Fibroblast of villous mesenchyme (primary cell): Measurements from ENCODE around the gene FGF14. TPM values are rescaled to one million over a fixed set of nuclear protein-coding genes. Genes with fewer than 3 reads are reported as not detected.
"Not testable (repeated sequence)": the region's sequence is repeated elsewhere in the genome, so short reads cannot be mapped to it uniquely, and the experiment has no call there.

Experiments
- DNase-seq: peaks from one replicate; pipeline ENCODE4 v3.0.0-alpha.2; 2010; ENCODE audit warnings: low read depth
- H3K4me3 ChIP-seq: 2 replicates; pipeline ENCODE4 v1.5.1; 2011; ENCODE audit warnings: low read depth, mild to moderate bottlenecking, low read length
- total RNA-seq: library from RNA; depleted of rRNA; stranded (reverse); fragments of >200 nt; gene quantifications from 2 replicates; pipeline ENCODE4 v1.2.3, GENCODE V29; 2012
- TF ChIP-seq, protein P1 (sequence below): IDR thresholded peaks from 2 replicates; pipeline ENCODE4 v1.5.1; 2012; ENCODE audit warnings: low read depth, mild to moderate bottlenecking, low read length; ENCODE audit not compliant: insufficient read depth

The FGF14 gene
- total RNA-seq, 1 donor = under 0.01 TPM

DNA sequence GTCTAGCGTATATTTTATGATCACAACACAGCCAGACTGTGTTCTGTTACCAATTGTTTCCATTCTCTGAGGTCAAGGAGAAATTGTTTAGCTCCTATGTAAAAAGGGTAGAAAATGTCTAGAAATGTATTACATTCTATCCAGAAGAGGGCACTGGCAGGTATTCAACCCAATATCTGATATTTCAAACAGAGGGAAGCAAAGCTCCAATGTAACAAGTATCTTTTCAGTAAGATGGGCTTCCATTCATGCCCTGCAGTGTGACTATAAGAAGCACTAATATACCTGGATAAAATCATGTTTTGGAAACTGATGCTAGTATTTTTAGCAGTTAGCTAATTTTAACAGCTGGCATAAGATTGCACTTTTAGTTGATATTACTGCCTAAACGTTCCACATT is 312.7 kb downstream of the FGF14 start:
- no peak for DNase-seq
- H3K4me3 ChIP-seq = no peak overlapping the region
- TF ChIP-seq, protein P1, sequence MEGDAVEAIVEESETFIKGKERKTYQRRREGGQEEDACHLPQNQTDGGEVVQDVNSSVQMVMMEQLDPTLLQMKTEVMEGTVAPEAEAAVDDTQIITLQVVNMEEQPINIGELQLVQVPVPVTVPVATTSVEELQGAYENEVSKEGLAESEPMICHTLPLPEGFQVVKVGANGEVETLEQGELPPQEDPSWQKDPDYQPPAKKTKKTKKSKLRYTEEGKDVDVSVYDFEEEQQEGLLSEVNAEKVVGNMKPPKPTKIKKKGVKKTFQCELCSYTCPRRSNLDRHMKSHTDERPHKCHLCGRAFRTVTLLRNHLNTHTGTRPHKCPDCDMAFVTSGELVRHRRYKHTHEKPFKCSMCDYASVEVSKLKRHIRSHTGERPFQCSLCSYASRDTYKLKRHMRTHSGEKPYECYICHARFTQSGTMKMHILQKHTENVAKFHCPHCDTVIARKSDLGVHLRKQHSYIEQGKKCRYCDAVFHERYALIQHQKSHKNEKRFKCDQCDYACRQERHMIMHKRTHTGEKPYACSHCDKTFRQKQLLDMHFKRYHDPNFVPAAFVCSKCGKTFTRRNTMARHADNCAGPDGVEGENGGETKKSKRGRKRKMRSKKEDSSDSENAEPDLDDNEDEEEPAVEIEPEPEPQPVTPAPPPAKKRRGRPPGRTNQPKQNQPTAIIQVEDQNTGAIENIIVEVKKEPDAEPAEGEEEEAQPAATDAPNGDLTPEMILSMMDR = peak; percentile 6

DNA sequence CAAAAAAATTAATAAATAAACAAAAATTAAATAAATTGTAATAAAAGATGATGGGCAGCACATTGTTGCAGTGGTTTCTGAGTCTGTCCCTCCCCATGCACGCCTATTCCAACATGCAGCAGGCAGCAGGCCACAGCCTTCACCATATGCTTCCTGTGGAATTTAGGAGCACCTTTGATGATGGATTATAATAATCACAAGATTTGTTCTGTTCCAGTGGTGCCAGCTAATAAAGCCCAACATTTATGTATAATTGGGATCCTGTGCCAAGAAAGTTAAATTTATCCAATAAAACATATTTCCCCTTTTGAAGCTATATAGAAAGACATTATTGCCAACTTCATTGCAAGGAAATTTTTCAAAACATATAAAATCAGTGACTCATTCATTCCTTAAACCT is 328.6 kb downstream of the FGF14 start:
- TF ChIP-seq, protein P1 = no peak
- no peak for DNase-seq
- H3K4me3 ChIP-seq = no peak overlapping the region

DNA sequence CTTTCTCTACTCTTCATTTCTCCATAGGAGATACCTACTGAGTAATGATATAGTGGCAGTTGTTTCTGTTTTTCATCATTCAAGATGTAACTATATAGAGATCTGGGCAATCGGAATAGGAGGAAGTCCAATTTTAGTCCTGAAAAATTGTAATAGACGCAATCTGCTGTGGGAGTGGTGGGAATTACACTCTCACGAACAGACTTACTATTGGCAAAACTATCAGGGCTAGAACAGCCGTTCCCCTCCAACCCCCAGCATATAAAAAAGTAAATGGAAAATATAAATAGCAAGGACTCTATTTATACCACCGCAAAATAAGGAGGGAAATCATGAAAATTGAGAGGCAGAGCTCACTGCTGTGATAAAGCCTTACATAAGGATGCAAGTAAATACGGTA is 330.1 kb downstream of the FGF14 start:
- TF ChIP-seq, protein P1 = no peak
- no peak for DNase-seq

DNA sequence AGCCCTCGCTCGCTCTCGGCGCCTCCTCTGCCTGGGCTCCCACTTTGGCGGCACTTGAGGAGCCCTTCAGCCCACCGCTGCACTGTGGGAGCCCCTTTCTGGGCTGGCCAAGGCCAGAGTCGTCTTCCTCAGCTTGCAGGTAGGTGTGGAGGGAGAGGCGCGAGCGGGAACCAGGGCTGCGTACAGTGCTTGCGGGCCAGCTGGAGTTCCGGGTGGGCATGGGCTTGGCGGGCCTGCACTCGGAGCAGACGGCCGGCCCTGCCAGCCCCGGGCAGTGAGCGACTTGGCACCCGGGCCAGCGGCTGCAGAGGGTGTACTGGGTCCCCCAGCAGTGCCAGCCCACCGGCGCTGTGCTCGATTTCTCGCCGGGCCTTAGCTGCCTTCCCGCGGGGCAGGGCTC is 333.5 kb downstream of the FGF14 start:
- not testable (repeated sequence) for DNase-seq, H3K4me3 ChIP-seq

More for the DNA sequence above, 330.1 kb downstream of the FGF14 start:
- H3K4me3 ChIP-seq = no peak overlapping the region

DNA sequence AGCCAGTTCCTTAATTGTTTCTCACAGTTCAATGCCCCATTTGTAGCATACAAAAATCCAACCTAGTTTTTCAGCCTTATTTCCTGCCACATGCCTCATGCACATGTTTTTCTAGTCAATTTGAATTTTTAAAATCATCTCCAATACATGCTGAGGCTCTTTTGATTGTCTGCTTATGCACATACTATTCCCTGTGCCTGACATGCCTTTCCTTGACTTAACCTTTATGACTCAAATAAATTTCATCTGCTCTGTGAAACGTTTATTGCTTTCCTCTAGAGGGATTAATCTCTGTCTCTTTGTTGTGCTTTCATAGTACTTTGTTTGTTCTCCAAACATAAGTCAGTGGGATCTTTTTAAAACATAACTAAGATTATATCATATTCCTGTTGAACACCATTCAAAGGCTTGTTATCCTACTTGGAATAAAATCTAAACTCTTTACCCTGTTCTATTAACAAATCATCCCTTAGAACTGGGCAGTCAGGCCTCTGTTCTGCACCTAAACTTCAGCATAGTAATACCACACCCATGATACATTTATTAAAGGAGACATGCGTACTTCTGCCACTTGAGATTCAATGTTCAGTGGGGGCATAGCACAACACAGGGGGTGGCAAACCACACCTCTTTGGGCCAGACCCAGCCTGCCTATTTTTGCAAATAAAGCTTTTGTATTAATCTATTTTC is 346.6 kb downstream of the FGF14 start:
- TF ChIP-seq, protein P1 = no peak
- H3K4me3 ChIP-seq = no peak overlapping the region
- DNase-seq = peak; percentile 1

DNA sequence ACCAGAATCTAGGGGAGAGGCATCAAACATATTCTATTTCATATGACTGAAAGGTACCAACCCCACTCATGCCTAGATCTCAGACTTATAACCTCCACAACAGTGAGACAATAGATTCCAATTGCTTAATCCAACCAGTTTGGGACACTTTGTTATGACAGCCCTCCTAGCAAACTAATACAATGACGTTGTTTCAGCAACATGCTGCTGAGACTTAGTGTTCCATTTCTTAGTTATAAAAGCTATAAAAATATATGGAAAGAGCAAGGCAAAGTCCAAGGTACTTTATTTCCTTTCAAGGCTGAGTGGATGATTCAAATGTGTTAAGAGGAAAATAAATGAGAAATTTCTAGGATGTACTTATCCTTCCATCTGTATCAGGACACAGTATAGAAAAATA is 352.0 kb downstream of the FGF14 start:
- TF ChIP-seq, protein P1 = no peak
- no peak for DNase-seq
- H3K4me3 ChIP-seq = no peak overlapping the region

DNA sequence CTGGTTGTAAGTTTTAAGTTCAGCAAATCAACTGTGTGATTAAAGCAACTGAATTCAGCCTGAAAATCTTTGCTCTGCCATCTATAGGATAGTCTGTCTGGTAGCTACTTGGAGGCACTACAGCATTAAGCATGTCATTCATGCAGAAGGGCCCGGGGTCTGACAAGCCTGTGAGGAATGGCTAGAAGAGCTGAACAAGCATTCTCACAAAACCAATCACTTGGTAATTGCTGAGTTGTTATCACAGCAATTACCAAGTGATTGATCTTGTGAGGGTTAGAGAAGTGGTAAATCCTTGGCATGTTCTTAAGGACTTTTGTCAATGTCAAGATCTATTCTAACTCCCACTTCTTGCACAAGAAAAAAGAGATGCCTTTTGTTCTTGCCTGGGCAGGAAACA is 356.1 kb downstream of the FGF14 start:
- no peak overlapping the region for H3K4me3 ChIP-seq
- no peak for DNase-seq
- TF ChIP-seq, protein P1 = no peak
